Adrenal gland (tissue), 12 donors: Measurements from ENCODE around the gene KRTAP10-1. TPM values are rescaled to one million over a fixed set of nuclear protein-coding genes. Genes with fewer than 3 reads are reported as not detected.

Experiments used
- DNase-seq, 7 donors: peaks; one replicate each; pipeline ENCODE4 v3.0.0-alpha.2; 2019 to 2020
- H3K27ac ChIP-seq, 5 donors: fragments of 200-600 bp; sonication (generic) in 4 of 5; 1 replicate in 3 of 5; 2 replicates in 2 of 5; pipeline versions ENCODE4 v1.5.1 to v1.8.0; 2016 to 2020; ENCODE audit warnings: mild to moderate bottlenecking in 1 of 5
- H3K27me3 ChIP-seq: fragments of 200-600 bp; 2 replicates; pipeline ENCODE4 v1.8.0; 2021
- H3K36me3 ChIP-seq, 2 donors: fragments of 200-600 bp; replicated peaks in 1 of 2; 1 replicate in 1 of 2; 2 replicates in 1 of 2; pipeline versions ENCODE4 v1.5.1 to v1.8.0; 2018 to 2022
- H3K4me1 ChIP-seq, 2 donors: fragments of 200-600 bp; replicated peaks in 1 of 2; 1 replicate in 1 of 2; 2 replicates in 1 of 2; pipeline versions ENCODE4 v1.5.1 to v1.8.0; 2018 to 2021
- H3K4me3 ChIP-seq, 4 donors: fragments of 200-600 bp; sonication (generic) in 3 of 4; one replicate each; pipeline ENCODE4 v1.5.1; 2016 to 2018
- H3K9me3 ChIP-seq, 3 donors: fragments of 200-600 bp; sonication (generic) in 1 of 3; replicated peaks in 1 of 3; 1 replicate in 2 of 3; 2 replicates in 1 of 3; pipeline versions ENCODE4 v1.5.1 to v1.8.0; 2016 to 2021
- CTCF ChIP-seq, 6 experiments: fragments of 450-650 bp in 4 of 6; fragments of 200-600 bp in 2 of 6; sonication (generic) in 1 of 6; IDR thresholded peaks; 1 replicate in 5 of 6; 2 replicates in 1 of 6; pipeline versions ENCODE4 v1.5.1 to v1.8.0; 2016 to 2021; ENCODE audit warnings: antibody characterized with exemption in 6 of 6, mild to moderate bottlenecking in 2 of 6, moderate library complexity in 1 of 6
- POLR2A ChIP-seq, 2 donors: fragments of 450-650 bp; IDR thresholded peaks; one replicate each; pipeline ENCODE4 v1.6.1; 2017; ENCODE audit warnings: antibody characterized with exemption in 2 of 2, mild to moderate bottlenecking in 2 of 2, moderate library complexity in 1 of 2
- WGBS, 4 donors: extraction: QIAGEN DNeasy Blood & Tissue Kit in 2 of 4; methylation state at CpG; one replicate each; pipeline versions ENCODE4 v1.1.5 to v1.1.7; 2013 to 2017; 5-methylcytosine and 5-hydroxymethylcytosine counted together
- intact Hi-C, 2 donors: fragments of 100-400 bp; cut with DNase I; formaldehyde crosslinking; loops; one replicate each; pipeline versions ENCODE4 v1.14.1 to v1.15.0; 2022 to 2023
- polyA plus RNA-seq, 3 donors: library from polyadenylated mRNA; stranded (reverse); fragments of 200-250 nt in 2 of 3; fragments of 350-450 nt in 1 of 3; fragmentation: Illumina TruSeq in 1 of 3; extraction: RNeasy Lipid Tissue Mini Kit (QIAGEN cat#74804) in 1 of 3; gene quantifications; one replicate each; pipeline ENCODE4 v1.2.3, GENCODE V29; 2013 to 2014
- total RNA-seq, 9 donors: library from RNA; depleted of rRNA in 4 of 9; stranded (reverse); fragments of >200 nt in 4 of 9; fragments of 120-200 nt in 1 of 9; fragmentation: NEBNext Ultra II Directional in 1 of 9; extraction: Animal tissue kit (Norgen Biotek cat#: 25700) in 1 of 9; gene quantifications; one replicate each; pipeline versions ENCODE4 v1.1.0 to v1.2.4, GENCODE V29; 2013 to 2023
- donor health status: healthy with polysubstance abuse.
- donor health status: Bipolar disorder and iron deficiency.
- donor health status: DM: yes; HTN: yes; CAD: no.
- donor health status: DM: no; HTN: no; CAD: no.
- donor health status: DM: no; HTN: no; CAD: no.
- donor health status: DM: yes; HTN: yes; CAD: no.

Gene KRTAP10-1
- total and polyA plus RNA-seq, 12 donors = not detected

GRCh38 chr21:44511938-44512275 is 28.1 kb downstream of the KRTAP10-1 start:
- Histone ChIP-seq H3K4me1 (no peaks in the 10 kb centered on the region), H3K4me3 (no peak overlapping the region), H3K9me3 (no peaks in the 10 kb centered on the region), H3K27ac (no peak overlapping the region), H3K27me3 (peaks cover 8% of the 10 kb centered on the region), H3K36me3 (no peaks in the 10 kb centered on the region)
- 72 to 82% (median 77%) methylated on average over 8 of the region's 8 CpGs for WGBS, 4 donors
- intact Hi-C loops = loop anchor here (5.0 kb wide), 1 partner anchor 280 kb away; no protein-coding TSS in a partner anchor
- TF ChIP-seq CTCF (IDR thresholded peaks at IDR 0.05) = no peak
- no peak for TF ChIP-seq POLR2A (IDR thresholded peaks at IDR 0.05)
- DNase-seq = no peak

- Histone ChIP-seq H3K36me3 (no peaks in the 10 kb centered on the region), H3K4me3 (no peak overlapping the region), H3K9me3 (no peaks in the 10 kb centered on the region), H3K27ac (no peak overlapping the region), H3K4me1 (no peaks in the 10 kb centered on the region), H3K27me3 (peaks cover 8% of the 10 kb centered on the region)
- WGBS, 4 donors = 75 to 85% (median 79%) methylated on average over 7 to 11 of the region's 11 CpGs
- intact Hi-C loops = loop anchor here (5.0 kb wide), 1 partner anchor 281 kb away; no protein-coding TSS in a partner anchor
- TF ChIP-seq CTCF (IDR thresholded peaks at IDR 0.05) (no peak), POLR2A (IDR thresholded peaks at IDR 0.05) (no peak)
- DNase-seq = no peak
Observed at GRCh38 chr21:44511219-44511937, 28.6 kb downstream of the KRTAP10-1 start.

- no peaks in the 10 kb centered on the region for H3K36me3 ChIP-seq
- H3K9me3 ChIP-seq = no peaks in the 10 kb centered on the region
- 2 to 41% (median 9%) methylated on average over 4 to 36 of the region's 36 CpGs for WGBS, 4 donors
- H3K27me3 ChIP-seq = peaks cover 8% of the 10 kb centered on the region
- intact Hi-C loops = loop anchor here (5.0 kb wide), 1 partner anchor 282 kb away; no protein-coding TSS in a partner anchor
- H3K27ac ChIP-seq = no peak overlapping the region
- no peak overlapping the region for H3K4me3 ChIP-seq
- TF ChIP-seq POLR2A (IDR thresholded peaks at IDR 0.05) = no peak
- peak; percentile 61 to 80 (median 74) for TF ChIP-seq CTCF (IDR thresholded peaks at IDR 0.05)
- H3K4me1 ChIP-seq = no peaks in the 10 kb centered on the region
- DNase-seq = peak; percentile 33 to 64 (median 52)
Observed at GRCh38 chr21:44510508-44511218, 29.3 kb downstream of the KRTAP10-1 start.

GRCh38 chr21:44510109-44510507 is 29.9 kb downstream of the KRTAP10-1 start:
- H3K27ac ChIP-seq = no peak overlapping the region
- no peak for DNase-seq
- 49 to 63% methylated on average over 18 of the region's 18 CpGs; no CpG with 5 or more reads in 2 of the 4 donors for WGBS, 4 donors
- no peak overlapping the region for H3K4me3 ChIP-seq
- intact Hi-C loops = loop anchor here (5.0 kb wide), 1 partner anchor 282 kb away; no protein-coding TSS in a partner anchor
- no peaks in the 10 kb centered on the region for H3K4me1 ChIP-seq
- TF ChIP-seq POLR2A (IDR thresholded peaks at IDR 0.05) (no peak), CTCF (IDR thresholded peaks at IDR 0.05) (no peak)
- no peaks in the 10 kb centered on the region for H3K9me3 ChIP-seq
- H3K27me3 ChIP-seq = peaks cover 8% of the 10 kb centered on the region
- no peaks in the 10 kb centered on the region for H3K36me3 ChIP-seq
